ENCODE data around the gene ZNF101.
A peak's percentile ranks its signal among the peaks of the same experiment; 100 is the strongest.

ZNF101 gene

GRCh38 chr19:19719798-19720197 is 51.2 kb downstream of the ZNF101 start:
- TF ChIP-seq, protein P1, sequence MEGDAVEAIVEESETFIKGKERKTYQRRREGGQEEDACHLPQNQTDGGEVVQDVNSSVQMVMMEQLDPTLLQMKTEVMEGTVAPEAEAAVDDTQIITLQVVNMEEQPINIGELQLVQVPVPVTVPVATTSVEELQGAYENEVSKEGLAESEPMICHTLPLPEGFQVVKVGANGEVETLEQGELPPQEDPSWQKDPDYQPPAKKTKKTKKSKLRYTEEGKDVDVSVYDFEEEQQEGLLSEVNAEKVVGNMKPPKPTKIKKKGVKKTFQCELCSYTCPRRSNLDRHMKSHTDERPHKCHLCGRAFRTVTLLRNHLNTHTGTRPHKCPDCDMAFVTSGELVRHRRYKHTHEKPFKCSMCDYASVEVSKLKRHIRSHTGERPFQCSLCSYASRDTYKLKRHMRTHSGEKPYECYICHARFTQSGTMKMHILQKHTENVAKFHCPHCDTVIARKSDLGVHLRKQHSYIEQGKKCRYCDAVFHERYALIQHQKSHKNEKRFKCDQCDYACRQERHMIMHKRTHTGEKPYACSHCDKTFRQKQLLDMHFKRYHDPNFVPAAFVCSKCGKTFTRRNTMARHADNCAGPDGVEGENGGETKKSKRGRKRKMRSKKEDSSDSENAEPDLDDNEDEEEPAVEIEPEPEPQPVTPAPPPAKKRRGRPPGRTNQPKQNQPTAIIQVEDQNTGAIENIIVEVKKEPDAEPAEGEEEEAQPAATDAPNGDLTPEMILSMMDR (conservative IDR thresholded peaks at IDR 0.05; ENCODE audit: low read depth): no peak
- ChIA-PET POLR2A (ENCODE audit: low non-redundant PET) (no interaction called here), CTCF (interaction anchor here (0.6 kb wide), 1 partner anchor 907 kb away, joined by 3 read pairs; no protein-coding TSS in a partner anchor)
- DNase-seq (ENCODE audit: low spot score): no peak
- H3K27ac ChIP-seq: no peak overlapping the region

- TF ChIP-seq, protein P1 (conservative IDR thresholded peaks at IDR 0.05; ENCODE audit: low read depth): no peak
- CTCF ChIA-PET: no interaction called here
- POLR2A ChIA-PET (ENCODE audit: low non-redundant PET): no interaction called here
- DNase-seq (ENCODE audit: low spot score): no peak
- no peak overlapping the region for H3K27ac ChIP-seq
Measured at GRCh38 chr19:19721896-19722295, 53.3 kb downstream of the ZNF101 start.

GRCh38 chr19:19732579-19733501 is 64.2 kb downstream of the ZNF101 start, which contains the start of gene ZNF14:
ZNF14 (minus strand) TSS chr19:19733112; CDS start chr19:19732958, 154 bp downstream.
- CTCF ChIA-PET: no interaction called here
- TF ChIP-seq, protein P1 (conservative IDR thresholded peaks at IDR 0.05; ENCODE audit: low read depth): no peak
- peak within 1 kb of the TSS; percentile 71 for H3K27ac ChIP-seq
- POLR2A ChIA-PET (ENCODE audit: low non-redundant PET): interaction anchor here (0.5 to 1.1 kb wide), 5 partner anchors 9 to 581 kb away, joined by 3 to 5 read pairs (median 4); partner anchors contain the start of gene ZNF506
- peak; percentile 99 for DNase-seq (ENCODE audit: low spot score)
